Measurements from ENCODE around the gene PRKCA.

DNA sequence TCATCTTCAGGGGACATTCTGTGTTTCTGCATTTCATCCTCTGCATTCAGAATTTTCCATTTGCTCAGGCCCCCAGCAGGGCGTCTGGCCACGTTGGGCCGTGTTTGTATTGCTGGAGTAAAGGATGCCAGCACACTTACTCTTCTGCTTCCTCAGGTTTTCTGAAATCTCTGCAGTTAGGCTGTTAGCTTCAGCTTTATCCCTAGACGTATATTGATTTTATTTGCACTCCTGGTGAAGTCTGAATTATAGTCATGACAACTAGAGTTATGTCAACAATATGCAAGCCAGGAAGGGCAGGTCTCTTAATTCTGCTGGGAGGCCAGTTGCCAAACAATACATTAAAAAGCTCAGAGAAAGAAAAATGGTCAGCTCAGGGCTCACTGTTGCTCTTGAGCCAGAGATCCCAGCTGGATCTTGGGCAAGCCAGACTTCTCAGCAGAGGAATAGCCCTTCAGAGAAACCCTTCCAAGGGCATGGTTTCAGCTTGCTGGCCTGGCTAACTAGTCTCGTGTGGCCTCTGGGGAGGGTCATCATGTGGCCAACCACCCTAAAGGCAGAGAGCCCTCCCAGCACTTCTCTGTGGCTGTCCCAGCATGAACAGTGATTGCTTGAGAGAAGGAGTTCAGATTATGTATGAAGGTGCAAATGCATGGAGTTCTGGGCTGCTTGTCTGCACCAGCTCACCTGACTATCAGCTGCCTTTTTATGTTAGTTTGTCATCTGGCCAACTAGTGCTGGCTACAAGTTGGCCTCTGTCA, 422.3 kb downstream of the PRKCA start:
- TF ChIP-seq, protein P1, sequence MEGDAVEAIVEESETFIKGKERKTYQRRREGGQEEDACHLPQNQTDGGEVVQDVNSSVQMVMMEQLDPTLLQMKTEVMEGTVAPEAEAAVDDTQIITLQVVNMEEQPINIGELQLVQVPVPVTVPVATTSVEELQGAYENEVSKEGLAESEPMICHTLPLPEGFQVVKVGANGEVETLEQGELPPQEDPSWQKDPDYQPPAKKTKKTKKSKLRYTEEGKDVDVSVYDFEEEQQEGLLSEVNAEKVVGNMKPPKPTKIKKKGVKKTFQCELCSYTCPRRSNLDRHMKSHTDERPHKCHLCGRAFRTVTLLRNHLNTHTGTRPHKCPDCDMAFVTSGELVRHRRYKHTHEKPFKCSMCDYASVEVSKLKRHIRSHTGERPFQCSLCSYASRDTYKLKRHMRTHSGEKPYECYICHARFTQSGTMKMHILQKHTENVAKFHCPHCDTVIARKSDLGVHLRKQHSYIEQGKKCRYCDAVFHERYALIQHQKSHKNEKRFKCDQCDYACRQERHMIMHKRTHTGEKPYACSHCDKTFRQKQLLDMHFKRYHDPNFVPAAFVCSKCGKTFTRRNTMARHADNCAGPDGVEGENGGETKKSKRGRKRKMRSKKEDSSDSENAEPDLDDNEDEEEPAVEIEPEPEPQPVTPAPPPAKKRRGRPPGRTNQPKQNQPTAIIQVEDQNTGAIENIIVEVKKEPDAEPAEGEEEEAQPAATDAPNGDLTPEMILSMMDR (IDR thresholded peaks at IDR 0.05): no peak
- TF ChIP-seq, protein P2, sequence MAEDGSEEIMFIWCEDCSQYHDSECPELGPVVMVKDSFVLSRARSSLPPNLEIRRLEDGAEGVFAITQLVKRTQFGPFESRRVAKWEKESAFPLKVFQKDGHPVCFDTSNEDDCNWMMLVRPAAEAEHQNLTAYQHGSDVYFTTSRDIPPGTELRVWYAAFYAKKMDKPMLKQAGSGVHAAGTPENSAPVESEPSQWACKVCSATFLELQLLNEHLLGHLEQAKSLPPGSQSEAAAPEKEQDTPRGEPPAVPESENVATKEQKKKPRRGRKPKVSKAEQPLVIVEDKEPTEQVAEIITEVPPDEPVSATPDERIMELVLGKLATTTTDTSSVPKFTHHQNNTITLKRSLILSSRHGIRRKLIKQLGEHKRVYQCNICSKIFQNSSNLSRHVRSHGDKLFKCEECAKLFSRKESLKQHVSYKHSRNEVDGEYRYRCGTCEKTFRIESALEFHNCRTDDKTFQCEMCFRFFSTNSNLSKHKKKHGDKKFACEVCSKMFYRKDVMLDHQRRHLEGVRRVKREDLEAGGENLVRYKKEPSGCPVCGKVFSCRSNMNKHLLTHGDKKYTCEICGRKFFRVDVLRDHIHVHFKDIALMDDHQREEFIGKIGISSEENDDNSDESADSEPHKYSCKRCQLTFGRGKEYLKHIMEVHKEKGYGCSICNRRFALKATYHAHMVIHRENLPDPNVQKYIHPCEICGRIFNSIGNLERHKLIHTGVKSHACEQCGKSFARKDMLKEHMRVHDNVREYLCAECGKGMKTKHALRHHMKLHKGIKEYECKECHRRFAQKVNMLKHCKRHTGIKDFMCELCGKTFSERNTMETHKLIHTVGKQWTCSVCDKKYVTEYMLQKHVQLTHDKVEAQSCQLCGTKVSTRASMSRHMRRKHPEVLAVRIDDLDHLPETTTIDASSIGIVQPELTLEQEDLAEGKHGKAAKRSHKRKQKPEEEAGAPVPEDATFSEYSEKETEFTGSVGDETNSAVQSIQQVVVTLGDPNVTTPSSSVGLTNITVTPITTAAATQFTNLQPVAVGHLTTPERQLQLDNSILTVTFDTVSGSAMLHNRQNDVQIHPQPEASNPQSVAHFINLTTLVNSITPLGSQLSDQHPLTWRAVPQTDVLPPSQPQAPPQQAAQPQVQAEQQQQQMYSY (CRISPR knock-in tag; IDR thresholded peaks at IDR 0.05): no peak

Measured in WTC11 (cell line).